DND-41 (cell line): ENCODE results near the gene PREX1.

Experiments used
- ATAC-seq: fragments of 200-7000 bp; cut with Tn5 transposase; 3 replicates; pipeline ENCODE4 v1.9.1; 2021; ENCODE audit warnings: low read depth; ENCODE audit not compliant: insufficient read depth
- DNase-seq: peaks from one replicate; pipeline ENCODE4 v3.0.0-alpha.2; 2020
- H2AFZ ChIP-seq: 2 replicates; pipeline ENCODE4 v1.6.0; 2012; ENCODE audit warnings: low read depth, low read length
- H3K27ac ChIP-seq: 2 replicates; pipeline ENCODE4 v1.5.1; 2012; ENCODE audit warnings: low read length, inconsistent platforms
- H3K27me3 ChIP-seq: fragments of 200-600 bp; sonication (generic); 2 replicates; pipeline ENCODE4 v1.6.0; 2012; ENCODE audit warnings: low read length, mild to moderate bottlenecking, inconsistent platforms; ENCODE audit not compliant: insufficient read depth, poor library complexity
- H3K36me3 ChIP-seq: 2 replicates; pipeline ENCODE4 v1.5.1; 2012; ENCODE audit warnings: low read length, inconsistent platforms; ENCODE audit not compliant: insufficient read depth
- H3K4me1 ChIP-seq: 2 replicates; pipeline ENCODE4 v1.5.1; 2012; ENCODE audit warnings: mild to moderate bottlenecking, low read length; ENCODE audit not compliant: insufficient read depth
- H3K4me2 ChIP-seq: 2 replicates; pipeline ENCODE4 v1.6.0; 2012; ENCODE audit warnings: mild to moderate bottlenecking, moderate library complexity, low read length, inconsistent platforms; ENCODE audit not compliant: insufficient read depth
- H3K4me3 ChIP-seq, 2 experiments: fragments of 200-600 bp in 1 of 2; shearing (Covaris generic) in 1 of 2; 2 replicates each; pipeline ENCODE4 v1.5.1; 2012 to 2016; ENCODE audit warnings: inconsistent platforms in 2 of 2, low read length in 2 of 2, mild to moderate bottlenecking in 2 of 2, low read depth in 1 of 2, moderate library complexity in 1 of 2
- H3K79me2 ChIP-seq: 2 replicates; pipeline ENCODE4 v1.6.0; 2012; ENCODE audit warnings: low read length, inconsistent platforms; ENCODE audit not compliant: insufficient read depth
- H3K9ac ChIP-seq: 2 replicates; pipeline ENCODE4 v1.6.0; 2012; ENCODE audit warnings: low read depth, mild to moderate bottlenecking, inconsistent platforms, low read length, moderate library complexity
- H3K9me3 ChIP-seq: 2 replicates; pipeline ENCODE4 v1.5.1; 2012; ENCODE audit warnings: low read length, moderate library complexity, mild to moderate bottlenecking, inconsistent platforms; ENCODE audit not compliant: insufficient read depth, severe bottlenecking
- H4K20me1 ChIP-seq: 2 replicates; pipeline ENCODE4 v1.6.0; 2012; ENCODE audit warnings: low read length; ENCODE audit not compliant: insufficient read depth
- EZH2 ChIP-seq: IDR thresholded peaks from 3 replicates; pipeline ENCODE4 v1.6.1; 2012; ENCODE audit warnings: borderline replicate concordance, low read depth, mild to moderate bottlenecking, moderate library complexity, low read length, inconsistent platforms; ENCODE audit not compliant: severe bottlenecking
- TF ChIP-seq, protein P1 (sequence below): IDR thresholded peaks from 2 replicates; pipeline ENCODE4 v1.5.1; 2012; ENCODE audit warnings: borderline replicate concordance, low read length, moderate library complexity, mild to moderate bottlenecking; ENCODE audit not compliant: poor library complexity, severe bottlenecking; ENCODE audit errors: extremely low read depth

PREX1 gene

GRCh38 chr20:48749437-48749836, 78.4 kb downstream of the PREX1 start:
- Histone ChIP-seq H3K36me3 (no peaks in the 10 kb centered on the region), H4K20me1 (no peaks in the 10 kb centered on the region; the same call in 1 of the 2 replicates), H3K9ac (no peak overlapping the region), H3K4me1 (peaks cover 5% of the 10 kb centered on the region; the same call in 1 of the 2 replicates), H2AFZ (no peak overlapping the region), H3K27me3 (no peaks in the 10 kb centered on the region), H3K27ac (no peak overlapping the region), H3K4me3 (no peak overlapping the region), H3K9me3 (no peaks in the 10 kb centered on the region), H3K79me2 (no peaks in the 10 kb centered on the region), H3K4me2 (no peak overlapping the region)
- TF ChIP-seq EZH2 = no peak
- TF ChIP-seq, protein P1, sequence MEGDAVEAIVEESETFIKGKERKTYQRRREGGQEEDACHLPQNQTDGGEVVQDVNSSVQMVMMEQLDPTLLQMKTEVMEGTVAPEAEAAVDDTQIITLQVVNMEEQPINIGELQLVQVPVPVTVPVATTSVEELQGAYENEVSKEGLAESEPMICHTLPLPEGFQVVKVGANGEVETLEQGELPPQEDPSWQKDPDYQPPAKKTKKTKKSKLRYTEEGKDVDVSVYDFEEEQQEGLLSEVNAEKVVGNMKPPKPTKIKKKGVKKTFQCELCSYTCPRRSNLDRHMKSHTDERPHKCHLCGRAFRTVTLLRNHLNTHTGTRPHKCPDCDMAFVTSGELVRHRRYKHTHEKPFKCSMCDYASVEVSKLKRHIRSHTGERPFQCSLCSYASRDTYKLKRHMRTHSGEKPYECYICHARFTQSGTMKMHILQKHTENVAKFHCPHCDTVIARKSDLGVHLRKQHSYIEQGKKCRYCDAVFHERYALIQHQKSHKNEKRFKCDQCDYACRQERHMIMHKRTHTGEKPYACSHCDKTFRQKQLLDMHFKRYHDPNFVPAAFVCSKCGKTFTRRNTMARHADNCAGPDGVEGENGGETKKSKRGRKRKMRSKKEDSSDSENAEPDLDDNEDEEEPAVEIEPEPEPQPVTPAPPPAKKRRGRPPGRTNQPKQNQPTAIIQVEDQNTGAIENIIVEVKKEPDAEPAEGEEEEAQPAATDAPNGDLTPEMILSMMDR = no peak
- ATAC-seq (no peak), DNase-seq (no peak)

GRCh38 chr20:48748556-48748955, 79.2 kb downstream of the PREX1 start:
- no peak overlapping the region for H3K4me2 ChIP-seq
- no peak for DNase-seq
- no peaks in the 10 kb centered on the region for H3K36me3 ChIP-seq
- peaks cover 5% of the 10 kb centered on the region; the same call in 1 of the 2 replicates for H3K4me1 ChIP-seq
- H3K27me3 ChIP-seq = no peaks in the 10 kb centered on the region
- no peak for ATAC-seq
- H3K9me3 ChIP-seq = no peaks in the 10 kb centered on the region
- H4K20me1 ChIP-seq = no peaks in the 10 kb centered on the region; the same call in 1 of the 2 replicates
- no peaks in the 10 kb centered on the region for H3K79me2 ChIP-seq
- H2AFZ ChIP-seq = no peak overlapping the region
- TF ChIP-seq, protein P1 = no peak
- no peak for TF ChIP-seq EZH2
- no peak overlapping the region for H3K4me3 ChIP-seq
- H3K9ac ChIP-seq = no peak overlapping the region
- no peak overlapping the region for H3K27ac ChIP-seq

GRCh38 chr20:48747840-48748414, 79.9 kb downstream of the PREX1 start:
- Histone ChIP-seq H4K20me1 (no peaks in the 10 kb centered on the region; the same call in 1 of the 2 replicates), H3K79me2 (no peaks in the 10 kb centered on the region), H3K4me1 (peaks cover 5% of the 10 kb centered on the region; the same call in 1 of the 2 replicates), H3K27me3 (no peaks in the 10 kb centered on the region), H3K36me3 (no peaks in the 10 kb centered on the region), H3K9me3 (no peaks in the 10 kb centered on the region), H3K9ac (no peak overlapping the region), H3K4me3 (no peak overlapping the region), H3K27ac (no peak overlapping the region), H2AFZ (no peak overlapping the region), H3K4me2 (no peak overlapping the region)
- DNase-seq (no peak), ATAC-seq (no peak)
- TF ChIP-seq, protein P1 = no peak
- TF ChIP-seq EZH2 = no peak

- Histone ChIP-seq H3K4me3 (no peak overlapping the region), H3K4me2 (no peak overlapping the region), H4K20me1 (no peaks in the 10 kb centered on the region; the same call in 1 of the 2 replicates), H3K36me3 (no peaks in the 10 kb centered on the region), H3K4me1 (no peaks in the 10 kb centered on the region), H2AFZ (no peak overlapping the region), H3K27ac (no peak overlapping the region), H3K9me3 (no peaks in the 10 kb centered on the region), H3K9ac (no peak overlapping the region), H3K79me2 (no peaks in the 10 kb centered on the region), H3K27me3 (no peaks in the 10 kb centered on the region)
- ATAC-seq (no peak), DNase-seq (no peak)
- no peak for TF ChIP-seq EZH2
- TF ChIP-seq, protein P1 = no peak
Observed at GRCh38 chr20:48745330-48745729, 82.5 kb downstream of the PREX1 start.
